ENCODE measurements around the gene PIBF1. TPM values are rescaled to one million over a fixed set of nuclear protein-coding genes. Genes with fewer than 3 reads are reported as not detected.

Gene PIBF1
- total and polyA plus RNA-seq, 10 of the 15 experiments (the other 5 are each of a cell fraction or from before 2014, with no cell fraction given), result 6.4 to 24.5 (median 11.1) TPM

DNA sequence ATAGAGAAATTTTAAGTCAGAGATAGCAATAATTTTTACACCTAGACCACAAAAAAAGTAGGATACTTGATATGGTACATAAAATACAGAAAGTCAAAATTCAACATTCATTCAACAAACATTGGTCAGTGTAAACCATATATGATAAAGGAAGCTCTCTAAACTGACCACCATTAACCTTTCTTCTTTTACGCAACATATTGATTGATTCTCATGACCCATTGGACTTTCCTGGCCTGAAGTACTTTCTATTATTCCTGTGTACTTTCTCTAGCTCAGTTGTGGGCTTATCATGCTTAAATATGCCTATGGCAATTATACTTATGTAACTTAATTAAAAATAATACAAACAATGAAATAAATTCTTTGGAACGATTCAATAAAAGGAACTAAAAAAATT, 10.7 kb downstream of the PIBF1 start:
- Histone ChIP-seq H3K36me3 (ENCODE audit: control insufficient read depth in 2 of 2, insufficient read depth in 2 of 2, low read length in 1 of 2) (peaks cover 0 to 19% of the 10 kb centered on the region in 2 experiments; a peak in 2 of 4 replicates), H3K4me1 (ENCODE audit: control insufficient read depth, insufficient read depth, low read length) (no peaks in the 10 kb centered on the region), H2AFZ (ENCODE audit: control insufficient read depth, low read depth, low read length) (no peak overlapping the region), H3K9me3 (replicated peaks; ENCODE audit: control insufficient read depth, insufficient read depth, low read length) (peaks cover 2% of the 10 kb centered on the region; the same call in 1 of the 3 replicates), H3K79me2 (ENCODE audit: control insufficient read depth, insufficient read depth, low read length) (peaks cover 3% of the 10 kb centered on the region), H3K9ac (ENCODE audit: control insufficient read depth, insufficient read depth, low read length) (no peak overlapping the region), H3K4me3 (no peak overlapping the region), H4K20me1 (ENCODE audit: control insufficient read depth, insufficient read depth) (no peaks in the 10 kb centered on the region), H3K27ac (ENCODE audit: control insufficient read depth, insufficient read depth) (no peak overlapping the region), H3K4me2 (ENCODE audit: control insufficient read depth, insufficient read depth) (no peak overlapping the region), H3K27me3 (replicated peaks in 1 of 2; ENCODE audit: control insufficient read depth in 2 of 2, insufficient read depth in 2 of 2, low read length in 1 of 2) (no peaks in the 10 kb centered on the region)
- ChIA-PET SMC1A (ENCODE audit: uncharacterized antibody, unreplicated experiment) (interaction anchor here (0.9 to 1.4 kb wide), 3 partner anchors 8 to 63 kb away, joined by 3 to 5 read pairs (median 3); no protein-coding TSS in a partner anchor), CTCF (interaction anchor here (1.0 to 1.9 kb wide), 2 partner anchors 10 to 15 kb away, joined by 3 to 5 read pairs; no protein-coding TSS in a partner anchor), RAD21 (ENCODE audit: unreplicated experiment) (no interaction called here), POLR2A (no interaction called here)
- intact Hi-C loops (cut with micrococcal nuclease; ENCODE audit: unreplicated experiment), result no loop called here
- 100% methylated on average over 2 of the region's 2 CpGs for WGBS (ENCODE audit: insufficient coverage, insufficient replicate concordance, low lambda C conversion rate, missing lambda C conversion rate)
- FAIRE-seq (no peak), DNase-seq (ENCODE audit: low read depth, low spot score) (no peak), ATAC-seq (no peak)
- BruUV-seq (replicated peaks), result no TSS peak
- in situ Hi-C loops (cut with MboI), result no loop called here
- TF ChIP-seq TBL1XR1 (IDR thresholded peaks at IDR 0.05; ENCODE audit: low read depth, low read length) (no peak), EZH2 (IDR thresholded peaks at IDR 0.05; ENCODE audit: borderline replicate concordance, control insufficient read depth, low read depth, low read length) (no peak), HDAC6 (IDR thresholded peaks at IDR 0.05; ENCODE audit: unreplicated experiment) (no peak), CUX1 (IDR thresholded peaks at IDR 0.05; ENCODE audit: insufficient replicate concordance, low read depth, low read length) (no peak), ZNF274 (IDR thresholded peaks at IDR 0.05; ENCODE audit: insufficient read depth, insufficient read length) (no peak), JUND (IDR thresholded peaks at IDR 0.05; ENCODE audit: low read depth, low read length) (no peak), HDGF (IDR thresholded peaks at IDR 0.05) (no peak)
- TF ChIP-seq, protein P1, sequence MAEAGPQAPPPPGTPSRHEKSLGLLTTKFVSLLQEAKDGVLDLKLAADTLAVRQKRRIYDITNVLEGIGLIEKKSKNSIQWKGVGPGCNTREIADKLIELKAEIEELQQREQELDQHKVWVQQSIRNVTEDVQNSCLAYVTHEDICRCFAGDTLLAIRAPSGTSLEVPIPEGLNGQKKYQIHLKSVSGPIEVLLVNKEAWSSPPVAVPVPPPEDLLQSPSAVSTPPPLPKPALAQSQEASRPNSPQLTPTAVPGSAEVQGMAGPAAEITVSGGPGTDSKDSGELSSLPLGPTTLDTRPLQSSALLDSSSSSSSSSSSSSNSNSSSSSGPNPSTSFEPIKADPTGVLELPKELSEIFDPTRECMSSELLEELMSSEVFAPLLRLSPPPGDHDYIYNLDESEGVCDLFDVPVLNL (IDR thresholded peaks at IDR 0.05; ENCODE audit: low read depth, low read length), result no peak
- TF ChIP-seq, protein P2, sequence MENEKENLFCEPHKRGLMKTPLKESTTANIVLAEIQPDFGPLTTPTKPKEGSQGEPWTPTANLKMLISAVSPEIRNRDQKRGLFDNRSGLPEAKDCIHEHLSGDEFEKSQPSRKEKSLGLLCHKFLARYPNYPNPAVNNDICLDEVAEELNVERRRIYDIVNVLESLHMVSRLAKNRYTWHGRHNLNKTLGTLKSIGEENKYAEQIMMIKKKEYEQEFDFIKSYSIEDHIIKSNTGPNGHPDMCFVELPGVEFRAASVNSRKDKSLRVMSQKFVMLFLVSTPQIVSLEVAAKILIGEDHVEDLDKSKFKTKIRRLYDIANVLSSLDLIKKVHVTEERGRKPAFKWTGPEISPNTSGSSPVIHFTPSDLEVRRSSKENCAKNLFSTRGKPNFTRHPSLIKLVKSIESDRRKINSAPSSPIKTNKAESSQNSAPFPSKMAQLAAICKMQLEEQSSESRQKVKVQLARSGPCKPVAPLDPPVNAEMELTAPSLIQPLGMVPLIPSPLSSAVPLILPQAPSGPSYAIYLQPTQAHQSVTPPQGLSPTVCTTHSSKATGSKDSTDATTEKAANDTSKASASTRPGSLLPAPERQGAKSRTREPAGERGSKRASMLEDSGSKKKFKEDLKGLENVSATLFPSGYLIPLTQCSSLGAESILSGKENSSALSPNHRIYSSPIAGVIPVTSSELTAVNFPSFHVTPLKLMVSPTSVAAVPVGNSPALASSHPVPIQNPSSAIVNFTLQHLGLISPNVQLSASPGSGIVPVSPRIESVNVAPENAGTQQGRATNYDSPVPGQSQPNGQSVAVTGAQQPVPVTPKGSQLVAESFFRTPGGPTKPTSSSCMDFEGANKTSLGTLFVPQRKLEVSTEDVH (IDR thresholded peaks at IDR 0.05; ENCODE audit: low read depth, partially characterized antibody), result no peak

Data from GM12878 (cell line).